ENCODE results near the gene PRIM2. TPM values are rescaled to one million over a fixed set of nuclear protein-coding genes. Genes with fewer than 3 reads are reported as not detected.
"Not testable (repeated sequence)": the region's sequence is repeated elsewhere in the genome, so short reads cannot be mapped to it uniquely, and the experiment has no call there.

Gene PRIM2
- total and polyA plus RNA-seq, 10 of the 15 experiments (the other 5 are each of a cell fraction or from before 2014, with no cell fraction given) = 13.2 to 38.6 (median 25.1) TPM

DNA sequence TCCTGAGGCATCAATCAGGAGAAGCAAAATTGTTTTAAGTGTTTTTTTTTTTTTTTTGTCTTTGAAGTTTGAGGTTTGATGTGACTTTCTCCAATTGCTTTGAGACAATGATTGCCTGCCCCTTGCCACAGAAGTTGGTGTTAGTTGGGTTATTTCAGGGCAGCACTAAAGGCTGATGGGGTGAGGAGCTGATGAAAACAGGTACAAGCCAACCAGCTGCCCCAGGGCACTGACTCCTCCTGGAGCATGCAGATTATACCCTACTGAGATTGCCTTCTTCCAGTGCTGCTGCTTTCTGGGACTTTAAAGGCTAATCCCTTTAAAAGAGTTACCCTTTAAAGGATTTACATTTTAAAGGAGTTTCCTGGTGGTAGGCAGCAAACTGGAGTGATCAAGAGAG is 172.5 kb downstream of the PRIM2 start:
- ATAC-seq; RAD21 ChIA-PET (ENCODE audit: unreplicated experiment); H3K79me2 ChIP-seq (ENCODE audit: control insufficient read depth, insufficient read depth, low read length); H3K9ac ChIP-seq (ENCODE audit: control insufficient read depth, insufficient read depth, low read length); H4K20me1 ChIP-seq (ENCODE audit: control insufficient read depth, insufficient read depth); DNase-seq (ENCODE audit: low read depth, low spot score); H2AFZ ChIP-seq (ENCODE audit: control insufficient read depth, low read depth, low read length); H3K27ac ChIP-seq (ENCODE audit: control insufficient read depth, insufficient read depth); H3K4me2 ChIP-seq (ENCODE audit: control insufficient read depth, insufficient read depth); in situ Hi-C loops (cut with MboI); FAIRE-seq; SMC1A ChIA-PET (ENCODE audit: uncharacterized antibody, unreplicated experiment); H3K27me3 ChIP-seq (replicated peaks in 1 of 2; ENCODE audit: control insufficient read depth in 2 of 2, insufficient read depth in 2 of 2, low read length in 1 of 2); POLR2A ChIA-PET; H3K36me3 ChIP-seq (ENCODE audit: control insufficient read depth in 2 of 2, insufficient read depth in 2 of 2, low read length in 1 of 2); CTCF ChIA-PET; intact Hi-C loops (cut with micrococcal nuclease; ENCODE audit: unreplicated experiment); H3K4me3 ChIP-seq; H3K4me1 ChIP-seq (ENCODE audit: control insufficient read depth, insufficient read depth, low read length); H3K9me3 ChIP-seq (replicated peaks; ENCODE audit: control insufficient read depth, insufficient read depth, low read length); BruUV-seq (replicated peaks): not testable (repeated sequence)

DNA sequence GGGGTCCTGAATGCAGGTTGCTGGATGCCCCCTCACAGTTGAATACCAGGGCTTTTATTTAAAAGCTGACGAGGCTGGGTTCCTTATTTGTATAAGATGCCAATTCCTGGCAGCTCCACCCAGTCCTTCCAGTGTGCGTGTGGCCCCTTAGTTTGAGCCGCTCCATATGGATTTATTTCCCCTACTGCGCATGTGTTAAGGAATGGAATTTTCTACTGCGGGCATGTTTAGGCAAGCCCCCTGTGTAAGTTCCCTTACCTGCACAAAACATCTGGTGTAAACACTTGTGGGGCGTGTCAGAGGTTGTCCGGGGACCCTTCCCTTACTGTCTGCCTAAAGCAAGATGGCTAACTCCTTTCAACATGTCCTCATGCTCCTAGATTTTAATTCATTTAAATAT is 174.4 kb downstream of the PRIM2 start:
- H3K36me3 ChIP-seq (ENCODE audit: control insufficient read depth in 2 of 2, insufficient read depth in 2 of 2, low read length in 1 of 2); BruUV-seq (replicated peaks); intact Hi-C loops (cut with micrococcal nuclease; ENCODE audit: unreplicated experiment); H3K79me2 ChIP-seq (ENCODE audit: control insufficient read depth, insufficient read depth, low read length); DNase-seq (ENCODE audit: low read depth, low spot score); ATAC-seq; SMC1A ChIA-PET (ENCODE audit: uncharacterized antibody, unreplicated experiment); H3K9me3 ChIP-seq (replicated peaks; ENCODE audit: control insufficient read depth, insufficient read depth, low read length); RAD21 ChIA-PET (ENCODE audit: unreplicated experiment); H3K4me3 ChIP-seq; H3K27ac ChIP-seq (ENCODE audit: control insufficient read depth, insufficient read depth); POLR2A ChIA-PET; H3K9ac ChIP-seq (ENCODE audit: control insufficient read depth, insufficient read depth, low read length); CTCF ChIA-PET; H3K4me1 ChIP-seq (ENCODE audit: control insufficient read depth, insufficient read depth, low read length); H2AFZ ChIP-seq (ENCODE audit: control insufficient read depth, low read depth, low read length); H3K4me2 ChIP-seq (ENCODE audit: control insufficient read depth, insufficient read depth); H4K20me1 ChIP-seq (ENCODE audit: control insufficient read depth, insufficient read depth); H3K27me3 ChIP-seq (replicated peaks in 1 of 2; ENCODE audit: control insufficient read depth in 2 of 2, insufficient read depth in 2 of 2, low read length in 1 of 2); in situ Hi-C loops (cut with MboI): not testable (repeated sequence)
- peak; percentile 64 for FAIRE-seq
- whole genome bisulfite sequencing (ENCODE audit: insufficient coverage, insufficient replicate concordance, low lambda C conversion rate, missing lambda C conversion rate) = 100% methylated on average over 5 of the region's 7 CpGs

DNA sequence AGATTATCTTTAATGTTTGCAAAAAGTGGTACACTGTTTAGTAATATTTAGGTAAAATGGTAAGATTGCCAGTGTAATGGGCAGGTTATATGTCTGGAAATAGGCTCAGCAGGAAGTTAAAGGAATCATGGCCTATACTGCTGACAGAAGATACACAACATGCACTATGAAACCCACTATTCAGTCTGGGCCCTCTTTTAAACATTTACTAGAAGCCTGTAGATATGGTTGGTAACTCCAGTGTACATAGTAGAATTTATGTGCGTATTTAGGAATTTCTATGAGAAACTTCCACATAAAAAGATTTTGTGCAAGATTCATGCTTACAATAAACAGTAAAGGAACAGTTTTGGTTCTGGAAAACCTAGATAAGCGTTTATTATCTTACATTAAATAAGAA is 178.8 kb downstream of the PRIM2 start:
- FAIRE-seq; RAD21 ChIA-PET (ENCODE audit: unreplicated experiment); H3K27ac ChIP-seq (ENCODE audit: control insufficient read depth, insufficient read depth); POLR2A ChIA-PET; H3K79me2 ChIP-seq (ENCODE audit: control insufficient read depth, insufficient read depth, low read length); H3K4me2 ChIP-seq (ENCODE audit: control insufficient read depth, insufficient read depth); H4K20me1 ChIP-seq (ENCODE audit: control insufficient read depth, insufficient read depth); SMC1A ChIA-PET (ENCODE audit: uncharacterized antibody, unreplicated experiment); H3K9me3 ChIP-seq (replicated peaks; ENCODE audit: control insufficient read depth, insufficient read depth, low read length); H3K4me3 ChIP-seq; ATAC-seq; DNase-seq (ENCODE audit: low read depth, low spot score); H2AFZ ChIP-seq (ENCODE audit: control insufficient read depth, low read depth, low read length); H3K4me1 ChIP-seq (ENCODE audit: control insufficient read depth, insufficient read depth, low read length); BruUV-seq (replicated peaks); in situ Hi-C loops (cut with MboI); CTCF ChIA-PET; H3K36me3 ChIP-seq (ENCODE audit: control insufficient read depth in 2 of 2, insufficient read depth in 2 of 2, low read length in 1 of 2); H3K27me3 ChIP-seq (replicated peaks in 1 of 2; ENCODE audit: control insufficient read depth in 2 of 2, insufficient read depth in 2 of 2, low read length in 1 of 2); H3K9ac ChIP-seq (ENCODE audit: control insufficient read depth, insufficient read depth, low read length); intact Hi-C loops (cut with micrococcal nuclease; ENCODE audit: unreplicated experiment): not testable (repeated sequence)
- WGBS (ENCODE audit: insufficient coverage, insufficient replicate concordance, low lambda C conversion rate, missing lambda C conversion rate) = 98% methylated on average over 2 of the region's 2 CpGs

DNA sequence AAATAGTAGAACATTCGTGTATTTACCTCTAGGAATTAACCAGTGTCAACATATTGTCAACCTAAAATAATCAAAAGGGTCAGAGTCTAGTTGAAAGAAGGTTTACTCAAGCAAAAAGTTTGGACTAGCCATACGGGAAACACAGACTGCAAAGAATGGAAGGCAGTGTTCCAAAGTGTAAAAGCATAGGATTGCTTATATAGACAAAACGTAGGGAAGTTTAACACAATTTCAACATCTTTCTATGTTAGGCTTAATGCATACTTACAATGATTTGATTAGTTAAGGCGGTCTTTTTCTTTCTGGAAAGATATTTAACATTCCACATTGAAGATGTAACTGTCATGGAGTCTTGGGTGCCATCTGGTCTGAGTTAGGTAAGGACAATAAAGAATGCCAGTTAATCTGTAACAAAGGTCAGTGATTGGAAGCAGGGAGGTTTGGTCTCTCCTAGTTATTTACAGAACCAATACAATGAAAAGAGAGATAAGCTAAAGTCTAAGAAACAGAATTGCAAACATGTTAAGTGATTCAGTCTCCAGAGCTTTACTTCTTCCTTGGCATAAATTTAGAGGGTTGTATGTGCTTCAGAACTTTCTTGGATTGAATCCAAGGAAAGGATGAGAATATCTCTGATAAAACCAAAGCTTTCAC is 183.1 kb downstream of the PRIM2 start:
- H3K4me1 ChIP-seq (ENCODE audit: control insufficient read depth, insufficient read depth, low read length); intact Hi-C loops (cut with micrococcal nuclease; ENCODE audit: unreplicated experiment); H2AFZ ChIP-seq (ENCODE audit: control insufficient read depth, low read depth, low read length); H3K9ac ChIP-seq (ENCODE audit: control insufficient read depth, insufficient read depth, low read length); H3K4me3 ChIP-seq; ATAC-seq; H3K9me3 ChIP-seq (replicated peaks; ENCODE audit: control insufficient read depth, insufficient read depth, low read length); H4K20me1 ChIP-seq (ENCODE audit: control insufficient read depth, insufficient read depth); H3K79me2 ChIP-seq (ENCODE audit: control insufficient read depth, insufficient read depth, low read length); CTCF ChIA-PET; H3K27me3 ChIP-seq (replicated peaks in 1 of 2; ENCODE audit: control insufficient read depth in 2 of 2, insufficient read depth in 2 of 2, low read length in 1 of 2); in situ Hi-C loops (cut with MboI); H3K27ac ChIP-seq (ENCODE audit: control insufficient read depth, insufficient read depth); RAD21 ChIA-PET (ENCODE audit: unreplicated experiment); BruUV-seq (replicated peaks); H3K36me3 ChIP-seq (ENCODE audit: control insufficient read depth in 2 of 2, insufficient read depth in 2 of 2, low read length in 1 of 2); FAIRE-seq; DNase-seq (ENCODE audit: low read depth, low spot score); SMC1A ChIA-PET (ENCODE audit: uncharacterized antibody, unreplicated experiment); H3K4me2 ChIP-seq (ENCODE audit: control insufficient read depth, insufficient read depth): not testable (repeated sequence)
- POLR2A ChIA-PET = interaction anchor here (0.6 kb wide), 1 partner anchor 79 kb away, joined by 3 read pairs; no protein-coding TSS in a partner anchor
- WGBS (ENCODE audit: insufficient coverage, insufficient replicate concordance, low lambda C conversion rate, missing lambda C conversion rate) = 58% methylated on average over 4 of the region's 4 CpGs
